ENCODE measurements around the gene CELSR1. TPM values are rescaled to one million over a fixed set of nuclear protein-coding genes. Genes with fewer than 3 reads are reported as not detected.

Gene CELSR1
- total and polyA plus RNA-seq, 9 donors = 1.8 to 6.9 (median 3.4) TPM

DNA sequence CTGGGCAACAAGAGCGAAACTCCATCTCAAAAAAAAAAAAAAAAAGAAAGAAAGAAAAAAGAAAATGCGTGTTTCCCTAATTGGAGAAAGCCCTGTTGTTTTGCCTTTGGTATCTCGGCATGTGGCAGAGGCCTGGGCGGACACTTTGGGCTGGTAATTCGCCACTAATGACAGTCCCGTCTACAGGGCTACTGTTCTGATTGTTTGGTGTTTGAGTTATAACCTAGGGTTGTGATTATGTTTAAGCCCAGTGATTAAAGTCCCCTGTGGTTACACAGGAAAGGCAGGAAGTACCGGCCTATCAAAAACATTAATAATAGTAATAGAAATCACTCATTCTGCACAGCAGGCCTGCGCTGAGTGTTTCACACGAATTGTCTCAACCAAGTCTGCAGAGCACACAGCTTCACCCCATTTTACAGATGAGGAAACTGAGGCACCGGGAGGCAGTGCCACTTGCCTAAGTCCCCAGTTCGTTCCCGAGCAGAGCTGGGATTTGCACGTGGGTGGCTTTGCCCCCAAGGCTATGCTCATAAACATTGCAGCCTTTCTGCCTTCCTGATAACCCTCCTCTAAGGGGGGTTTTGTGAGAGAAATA is 43.6 kb upstream of the CELSR1 start:
- Histone ChIP-seq H3K36me3 (ENCODE audit: control insufficient read depth, insufficient read depth, low read length) (no peaks in the 10 kb centered on the region), H3K27ac (ENCODE audit: low read length) (no peak overlapping the region), H3K27me3 (ENCODE audit: control insufficient read depth, insufficient read depth, low read length) (no peaks in the 10 kb centered on the region), H3K4me3 (ENCODE audit: low read length) (no peak overlapping the region), H3K4me1 (ENCODE audit: control insufficient read depth, insufficient read depth, low read length) (peaks cover 50% of the 10 kb centered on the region), H3K9me3 (replicated peaks; ENCODE audit: control insufficient read depth, low read depth, low read length) (no peaks in the 10 kb centered on the region)
- 77% methylated on average over 5 of the region's 13 CpGs for WGBS (ENCODE audit: insufficient coverage)
- DNase-seq = no peak

DNA sequence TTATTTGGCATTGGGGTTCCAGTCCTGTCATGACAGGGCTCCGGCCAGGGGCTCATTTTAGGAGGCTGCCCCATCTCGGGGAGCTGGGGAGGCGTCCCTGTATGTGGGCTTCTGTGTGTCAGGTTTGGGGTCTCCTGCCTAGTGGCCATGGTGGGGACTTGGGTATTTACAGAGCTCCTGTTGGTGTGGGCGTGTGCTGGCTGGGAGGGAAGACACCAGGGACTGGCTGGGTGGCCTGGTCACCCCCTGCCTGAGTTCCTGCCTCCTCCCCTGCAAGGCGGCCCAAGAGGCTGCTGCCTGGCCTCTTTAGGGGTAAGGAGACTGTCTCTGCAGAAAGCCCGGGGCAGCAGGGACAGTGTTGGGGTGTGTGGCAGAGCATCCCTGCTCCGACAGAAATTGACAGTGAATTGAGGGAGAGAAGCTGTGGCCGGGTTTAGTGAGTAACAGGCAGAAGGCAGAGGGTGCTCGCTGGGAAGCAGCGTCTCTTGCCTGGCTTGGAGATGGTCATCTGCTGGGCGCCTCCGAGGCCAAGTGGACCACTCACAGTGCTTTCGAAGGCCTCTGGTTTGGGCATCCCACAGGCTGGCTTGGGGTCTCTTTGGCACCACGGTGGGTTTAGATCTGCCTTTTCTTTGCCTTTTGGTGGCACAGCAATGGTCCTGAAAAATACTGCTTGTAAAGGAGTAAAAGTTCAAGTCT is 42.5 kb upstream of the CELSR1 start:
- Histone ChIP-seq H3K27me3 (ENCODE audit: control insufficient read depth, insufficient read depth, low read length) (no peaks in the 10 kb centered on the region), H3K9me3 (replicated peaks; ENCODE audit: control insufficient read depth, low read depth, low read length) (no peaks in the 10 kb centered on the region), H3K4me3 (ENCODE audit: low read length) (no peak overlapping the region), H3K27ac (ENCODE audit: low read length) (no peak overlapping the region), H3K36me3 (ENCODE audit: control insufficient read depth, insufficient read depth, low read length) (no peaks in the 10 kb centered on the region), H3K4me1 (ENCODE audit: control insufficient read depth, insufficient read depth, low read length) (peaks cover 53% of the 10 kb centered on the region)
- no peak for DNase-seq
- WGBS (ENCODE audit: insufficient coverage) = 92% methylated on average over 12 of the region's 14 CpGs

DNA sequence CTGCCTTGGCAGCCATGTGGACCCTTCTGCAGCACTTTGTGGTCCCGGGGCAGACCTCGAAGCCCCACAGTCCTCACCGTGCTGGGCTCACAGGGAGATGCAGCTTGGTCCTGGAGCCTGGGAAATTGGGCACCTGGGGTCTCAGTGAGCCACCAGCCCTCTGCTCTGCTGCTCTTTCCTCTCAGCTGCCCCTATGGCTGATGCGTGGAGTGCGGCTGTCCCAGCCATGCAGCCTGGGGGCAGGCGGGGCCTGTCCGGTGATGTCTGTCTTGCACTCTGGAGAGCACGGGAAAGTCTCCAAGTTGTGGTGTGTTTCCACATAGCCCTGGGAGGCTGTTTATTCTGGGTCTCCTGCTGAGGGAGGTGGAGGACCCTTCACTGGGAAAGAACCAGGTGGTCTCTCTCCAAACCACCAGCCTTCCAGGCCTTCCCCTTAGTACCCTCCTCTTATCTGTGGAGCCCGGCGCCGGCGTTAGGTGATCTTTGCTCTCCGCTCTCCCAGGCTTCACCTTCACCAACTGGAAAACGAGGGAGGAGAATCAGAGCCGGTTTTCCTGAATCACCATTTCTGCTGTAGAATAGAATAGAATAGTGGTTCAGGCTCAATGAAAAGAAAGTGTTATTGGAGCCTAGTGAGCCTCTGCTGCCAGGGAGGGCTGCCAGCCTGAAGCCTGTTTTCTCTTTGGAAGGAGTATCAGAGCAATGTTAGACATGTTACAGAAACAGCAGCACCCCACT is 41.6 kb upstream of the CELSR1 start:
- Histone ChIP-seq H3K4me1 (ENCODE audit: control insufficient read depth, insufficient read depth, low read length) (peaks cover 45% of the 10 kb centered on the region), H3K4me3 (ENCODE audit: low read length) (no peak overlapping the region), H3K27me3 (ENCODE audit: control insufficient read depth, insufficient read depth, low read length) (no peaks in the 10 kb centered on the region), H3K27ac (ENCODE audit: low read length) (no peak overlapping the region), H3K36me3 (ENCODE audit: control insufficient read depth, insufficient read depth, low read length) (no peaks in the 10 kb centered on the region), H3K9me3 (replicated peaks; ENCODE audit: control insufficient read depth, low read depth, low read length) (no peaks in the 10 kb centered on the region)
- peak; percentile 72 for DNase-seq
- 33% methylated on average over 7 of the region's 15 CpGs for WGBS (ENCODE audit: insufficient coverage)

DNA sequence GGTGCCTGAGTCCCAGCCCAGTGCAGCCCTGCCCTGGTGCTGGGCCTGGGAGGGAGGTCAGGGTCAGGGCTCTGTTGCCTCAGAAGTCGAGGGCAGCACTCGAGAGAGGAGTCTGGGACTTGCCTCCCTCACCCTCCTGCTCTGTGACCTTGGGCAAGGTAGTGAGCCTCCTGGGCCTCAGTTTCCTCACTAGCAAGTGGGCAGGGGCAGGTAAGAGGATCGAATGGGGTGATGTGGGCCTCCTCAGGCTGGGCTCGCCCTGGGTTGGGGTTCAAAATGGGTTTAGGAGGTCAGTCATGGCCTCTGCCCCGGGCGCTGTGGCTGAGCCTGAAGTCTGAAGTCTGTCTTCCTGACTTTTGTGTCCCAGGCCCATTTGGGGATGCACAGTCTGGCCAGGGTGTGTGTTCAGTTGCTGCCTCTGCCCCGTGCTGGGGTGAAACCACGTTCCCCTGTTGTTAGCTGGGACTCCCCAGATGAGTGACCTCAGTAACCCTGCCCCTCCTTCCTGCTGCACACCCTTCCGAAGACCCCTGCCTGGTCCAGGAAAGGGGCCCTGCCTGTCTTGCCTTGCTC is 40.9 kb upstream of the CELSR1 start:
- no peak overlapping the region for H3K27ac ChIP-seq (ENCODE audit: low read length)
- WGBS (ENCODE audit: insufficient coverage) = 49% methylated on average over 7 of the region's 9 CpGs
- H3K27me3 ChIP-seq (ENCODE audit: control insufficient read depth, insufficient read depth, low read length) = no peaks in the 10 kb centered on the region
- no peaks in the 10 kb centered on the region for H3K9me3 ChIP-seq (replicated peaks; ENCODE audit: control insufficient read depth, low read depth, low read length)
- H3K4me3 ChIP-seq (ENCODE audit: low read length) = peak overlapping the region; percentile 63
- H3K36me3 ChIP-seq (ENCODE audit: control insufficient read depth, insufficient read depth, low read length) = no peaks in the 10 kb centered on the region
- no peak for DNase-seq
- H3K4me1 ChIP-seq (ENCODE audit: control insufficient read depth, insufficient read depth, low read length) = peaks cover 45% of the 10 kb centered on the region

DNA sequence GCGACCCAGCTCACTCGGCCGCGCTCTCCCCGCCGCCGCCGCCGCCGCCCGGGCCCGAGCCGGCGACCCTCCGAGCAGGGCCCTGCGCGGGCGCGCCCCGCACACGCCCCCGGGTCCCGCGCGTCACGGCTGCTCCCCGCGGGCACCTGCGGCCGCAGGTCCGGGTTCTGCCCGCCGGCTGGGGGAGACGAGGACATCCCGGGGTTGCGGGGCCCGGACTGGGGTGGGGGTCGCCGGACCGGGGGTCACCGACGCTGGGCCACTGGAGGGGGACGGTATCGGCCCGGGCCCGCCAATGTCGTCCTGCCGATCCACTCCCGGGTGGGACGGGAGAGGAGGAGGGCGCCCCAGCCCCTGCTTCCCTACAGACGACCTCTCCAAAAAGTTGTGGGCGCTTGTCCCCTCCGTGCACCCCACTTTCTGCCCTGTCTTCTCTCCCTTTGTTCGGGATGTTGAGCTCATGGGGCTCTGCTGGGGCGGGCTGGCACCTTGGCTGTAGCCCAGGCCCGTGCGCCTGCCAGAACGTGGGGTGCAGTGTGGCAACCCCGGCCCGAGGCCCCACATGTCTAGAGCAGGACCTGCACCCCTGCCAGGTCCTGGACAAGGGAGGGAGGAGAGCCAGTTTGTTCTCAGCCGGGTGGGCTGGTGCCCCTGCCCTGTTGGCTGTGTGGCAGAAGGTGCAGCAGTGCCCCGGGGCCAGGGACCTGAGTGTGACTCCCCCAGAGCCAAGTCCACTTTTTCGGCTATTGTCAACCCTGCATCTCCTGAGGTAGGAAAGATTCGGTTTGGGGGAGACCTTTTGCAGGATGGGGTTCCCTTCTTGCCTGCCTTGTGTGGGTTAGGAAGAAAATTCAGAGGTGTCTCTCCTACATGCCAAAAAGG is 40.2 kb upstream of the CELSR1 start:
- peak; percentile 27 for DNase-seq
- peaks cover 45% of the 10 kb centered on the region for H3K4me1 ChIP-seq (ENCODE audit: control insufficient read depth, insufficient read depth, low read length)

DNA sequence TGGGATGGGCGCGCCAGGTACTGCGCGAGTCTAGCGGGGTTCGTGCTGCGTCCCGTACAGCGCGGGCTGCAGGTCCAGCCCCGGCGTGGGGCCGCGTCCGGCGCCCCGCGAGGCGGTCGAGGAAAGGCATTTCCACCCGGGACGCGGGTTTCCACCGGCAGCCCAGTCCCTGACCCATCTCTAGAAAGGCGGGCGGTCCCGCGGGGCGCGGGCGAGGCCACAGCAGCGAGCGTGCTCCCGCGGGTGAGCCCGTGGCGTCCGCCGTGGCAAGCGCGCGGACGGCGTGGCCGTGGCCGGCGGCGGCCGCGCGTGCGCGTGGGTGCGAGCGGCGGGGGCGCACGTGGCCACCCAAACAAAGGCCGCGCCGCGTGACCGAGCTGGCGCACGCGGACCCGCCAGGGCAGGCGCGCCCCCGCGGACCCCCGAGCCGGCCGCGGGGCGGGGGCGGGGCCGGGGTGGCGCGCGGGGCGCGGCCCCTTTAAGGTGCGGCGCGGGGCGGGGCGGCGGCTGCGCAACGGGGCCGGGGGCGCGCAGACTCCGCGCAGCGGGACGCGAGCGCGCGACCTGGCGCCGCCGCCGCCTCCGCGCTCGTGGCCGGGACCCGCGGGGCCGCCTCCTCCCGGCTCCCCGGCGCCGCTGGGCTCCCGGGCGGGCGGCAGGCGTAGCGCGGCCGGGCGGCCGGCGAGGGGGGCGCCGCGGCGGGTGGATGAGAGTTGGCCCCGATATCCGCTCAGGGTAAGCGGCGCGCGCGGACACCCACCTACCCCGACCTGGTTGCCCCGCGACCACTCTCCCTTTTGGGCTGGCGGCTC is 39.3 kb upstream of the CELSR1 start:
- no peaks in the 10 kb centered on the region for H3K27me3 ChIP-seq (ENCODE audit: control insufficient read depth, insufficient read depth, low read length)
- peaks cover 5% of the 10 kb centered on the region for H3K9me3 ChIP-seq (replicated peaks; ENCODE audit: control insufficient read depth, low read depth, low read length)
- H3K4me3 ChIP-seq (ENCODE audit: low read length) = peak overlapping the region; percentile 63
- peaks cover 43% of the 10 kb centered on the region for H3K4me1 ChIP-seq (ENCODE audit: control insufficient read depth, insufficient read depth, low read length)
- no peaks in the 10 kb centered on the region for H3K36me3 ChIP-seq (ENCODE audit: control insufficient read depth, insufficient read depth, low read length)
- under 1% methylated on average over 138 of the region's 142 CpGs for WGBS (ENCODE audit: insufficient coverage)
- peak; percentile 83 for DNase-seq
- H3K27ac ChIP-seq (ENCODE audit: low read length) = no peak overlapping the region

More for the DNA sequence above, 40.2 kb upstream of the CELSR1 start:
- Histone ChIP-seq H3K27me3 (ENCODE audit: control insufficient read depth, insufficient read depth, low read length) (no peaks in the 10 kb centered on the region), H3K36me3 (ENCODE audit: control insufficient read depth, insufficient read depth, low read length) (no peaks in the 10 kb centered on the region), H3K27ac (ENCODE audit: low read length) (no peak overlapping the region), H3K9me3 (replicated peaks; ENCODE audit: control insufficient read depth, low read depth, low read length) (no peaks in the 10 kb centered on the region), H3K4me3 (ENCODE audit: low read length) (peak overlapping the region; percentile 63)
- WGBS (ENCODE audit: insufficient coverage) = 1% methylated on average over 56 of the region's 65 CpGs

DNA sequence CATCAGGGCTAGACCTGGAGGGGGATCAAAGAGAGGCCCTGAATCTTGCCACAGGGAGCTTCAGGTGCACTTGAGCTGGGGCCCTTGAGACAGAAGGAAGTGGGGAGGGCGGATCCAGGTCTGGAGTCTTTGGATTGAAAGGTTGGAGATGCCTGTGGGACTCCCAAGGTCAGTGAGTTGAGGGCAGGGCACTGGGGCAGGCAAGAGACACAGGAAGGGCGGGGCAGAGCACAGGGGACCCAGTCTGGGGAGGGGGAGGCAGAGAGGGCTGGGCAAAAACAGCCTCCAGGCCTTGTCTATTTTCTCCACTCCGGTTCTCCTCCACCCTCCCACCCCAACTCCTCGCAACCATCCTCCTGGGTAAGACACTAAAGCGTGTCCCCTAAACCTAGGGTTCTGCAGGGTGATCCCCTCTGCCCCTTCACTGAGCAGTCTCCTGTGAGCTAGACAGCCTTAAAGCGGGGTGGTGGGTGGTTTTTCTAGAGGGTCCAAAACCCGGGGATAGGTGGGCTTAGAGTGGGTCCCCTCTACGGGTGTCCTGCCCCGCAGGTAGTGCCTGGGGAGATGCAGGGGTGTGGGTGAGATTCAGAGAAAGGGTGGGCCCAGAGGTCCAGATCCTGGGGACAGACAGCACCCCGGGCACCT is 38.6 kb upstream of the CELSR1 start:
- Histone ChIP-seq H3K27me3 (ENCODE audit: control insufficient read depth, insufficient read depth, low read length) (no peaks in the 10 kb centered on the region), H3K9me3 (replicated peaks; ENCODE audit: control insufficient read depth, low read depth, low read length) (peaks cover 6% of the 10 kb centered on the region), H3K4me3 (ENCODE audit: low read length) (peak overlapping the region; percentile 28), H3K4me1 (ENCODE audit: control insufficient read depth, insufficient read depth, low read length) (peaks cover 36% of the 10 kb centered on the region), H3K27ac (ENCODE audit: low read length) (no peak overlapping the region), H3K36me3 (ENCODE audit: control insufficient read depth, insufficient read depth, low read length) (no peaks in the 10 kb centered on the region)
- 30% methylated on average over 6 of the region's 10 CpGs for WGBS (ENCODE audit: insufficient coverage)
- DNase-seq = no peak

DNA sequence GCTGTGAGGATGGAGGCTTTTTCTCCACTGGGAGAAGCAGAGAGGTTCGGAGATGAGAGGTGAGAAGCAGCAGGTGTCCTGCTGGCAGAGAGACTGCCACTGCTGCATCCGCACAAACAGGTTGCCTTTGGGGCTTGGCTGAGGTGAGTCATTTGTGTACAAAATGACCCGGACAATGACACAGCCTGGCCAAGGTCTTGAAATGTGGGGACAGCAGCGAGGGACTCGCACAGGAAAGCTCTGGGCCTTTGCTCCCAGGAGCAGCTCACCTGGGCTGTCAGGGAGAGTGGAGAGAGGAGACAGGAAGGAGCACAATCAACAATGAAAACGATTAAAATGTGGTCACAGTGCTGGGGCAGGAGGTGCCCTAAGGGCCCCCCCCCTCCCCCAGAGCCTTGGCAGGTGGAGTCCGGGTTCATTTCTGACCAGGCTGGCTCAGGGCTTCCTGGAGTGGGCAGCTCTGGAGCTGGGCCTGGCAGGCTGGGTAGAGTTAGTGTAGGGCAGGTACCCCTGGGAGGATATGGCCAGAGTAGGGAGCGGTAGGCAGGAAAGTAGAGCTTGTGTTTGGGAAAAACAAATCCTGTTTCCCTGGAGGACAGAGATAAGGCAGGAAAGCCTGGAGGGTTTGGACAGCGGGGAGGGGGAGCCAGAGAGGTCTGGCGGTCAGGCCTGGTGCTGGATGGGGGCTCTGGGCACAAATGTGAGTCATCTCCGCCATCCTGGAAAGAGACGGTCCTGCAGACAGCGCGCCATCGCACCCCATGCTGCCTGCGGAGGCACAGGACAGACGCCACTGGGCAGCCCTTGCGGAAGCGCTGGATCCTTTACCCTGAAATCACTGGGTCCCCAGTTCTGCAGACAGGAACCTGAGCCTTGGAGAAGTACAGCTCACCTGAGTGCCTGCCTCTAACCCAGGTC is 37.8 kb upstream of the CELSR1 start:
- Histone ChIP-seq H3K4me1 (ENCODE audit: control insufficient read depth, insufficient read depth, low read length) (peaks cover 33% of the 10 kb centered on the region), H3K4me3 (ENCODE audit: low read length) (no peak overlapping the region), H3K36me3 (ENCODE audit: control insufficient read depth, insufficient read depth, low read length) (no peaks in the 10 kb centered on the region), H3K9me3 (replicated peaks; ENCODE audit: control insufficient read depth, low read depth, low read length) (peaks cover 6% of the 10 kb centered on the region), H3K27me3 (ENCODE audit: control insufficient read depth, insufficient read depth, low read length) (no peaks in the 10 kb centered on the region), H3K27ac (ENCODE audit: low read length) (no peak overlapping the region)
- DNase-seq = no peak
- 73% methylated on average over 16 of the region's 19 CpGs for WGBS (ENCODE audit: insufficient coverage)

Data from muscle of leg (tissue), 11 donors.